HFF-Myc (cell line): ENCODE measurements around the gene RFX2.
"Not testable (repeated sequence)": the region's sequence is repeated elsewhere in the genome, so short reads cannot be mapped to it uniquely, and the experiment has no call there.

Experiments used
- DNase-seq: peaks from one replicate; pipeline ENCODE4 v3.0.0-alpha.2; 2011; ENCODE audit warnings: low read depth; ENCODE audit errors: extremely low read depth
- H3K4me3 ChIP-seq: replicated peaks from 2 replicates; pipeline ENCODE4 v1.5.1; 2011; ENCODE audit warnings: low read depth, mild to moderate bottlenecking, control low read depth, low read length
- CTCF ChIP-seq: IDR thresholded peaks from 2 replicates; pipeline ENCODE4 v1.5.1; 2012; ENCODE audit warnings: mild to moderate bottlenecking, low read depth, low read length, control low read depth; ENCODE audit errors: missing control alignments

The RFX2 gene

GRCh38 chr19:6026390-6027227 is 83.7 kb downstream of the RFX2 start:
- DNase-seq = no peak
- no peak for TF ChIP-seq CTCF
- no peak overlapping the region for H3K4me3 ChIP-seq

- H3K4me3 ChIP-seq, DNase-seq: not testable (repeated sequence)
Observed at GRCh38 chr19:6024756-6025155, 85.5 kb downstream of the RFX2 start.

- DNase-seq = no peak
- no peak overlapping the region for H3K4me3 ChIP-seq
- no peak for TF ChIP-seq CTCF
Observed at GRCh38 chr19:6023936-6024335, 86.4 kb downstream of the RFX2 start.

GRCh38 chr19:6023085-6023682 is 87.1 kb downstream of the RFX2 start:
- TF ChIP-seq CTCF = no peak
- H3K4me3 ChIP-seq = no peak overlapping the region
- DNase-seq = no peak

- no peak for DNase-seq
- no peak overlapping the region for H3K4me3 ChIP-seq
Observed at GRCh38 chr19:6022570-6023064, 87.7 kb downstream of the RFX2 start.

GRCh38 chr19:6021878-6022569 is 88.3 kb downstream of the RFX2 start:
- DNase-seq = peak; percentile 56
- peak; percentile 79 for TF ChIP-seq CTCF
- no peak overlapping the region for H3K4me3 ChIP-seq

More at GRCh38 chr19:6022570-6023064, 87.7 kb downstream of the RFX2 start:
- TF ChIP-seq CTCF = no peak
